ENCODE data around the gene TMEM181.
"Not testable (repeated sequence)": the region's sequence is repeated elsewhere in the genome, so short reads cannot be mapped to it uniquely, and the experiment has no call there.

Gene TMEM181

DNA sequence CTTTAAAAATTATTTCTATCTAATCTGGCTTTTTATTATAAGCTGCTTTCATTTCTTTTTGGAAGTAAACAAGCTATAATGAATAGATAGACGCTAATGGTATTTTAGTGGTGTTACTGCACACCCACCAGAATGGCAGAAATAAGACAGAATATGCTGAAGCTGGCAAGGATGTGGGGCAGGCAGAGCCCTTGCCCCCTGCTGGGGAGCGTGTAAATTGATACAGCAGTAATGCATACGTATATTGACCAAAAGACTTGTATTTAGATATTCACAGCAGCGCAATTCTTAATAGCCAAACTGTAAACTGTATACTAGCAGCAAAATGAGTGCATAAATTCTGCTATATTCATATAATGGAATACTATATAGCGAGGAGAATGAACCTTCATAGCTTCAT, 35.3 kb downstream of the TMEM181 start:
- DNase-seq (ENCODE audit: low read depth in 2 of 2): no peak

DNA sequence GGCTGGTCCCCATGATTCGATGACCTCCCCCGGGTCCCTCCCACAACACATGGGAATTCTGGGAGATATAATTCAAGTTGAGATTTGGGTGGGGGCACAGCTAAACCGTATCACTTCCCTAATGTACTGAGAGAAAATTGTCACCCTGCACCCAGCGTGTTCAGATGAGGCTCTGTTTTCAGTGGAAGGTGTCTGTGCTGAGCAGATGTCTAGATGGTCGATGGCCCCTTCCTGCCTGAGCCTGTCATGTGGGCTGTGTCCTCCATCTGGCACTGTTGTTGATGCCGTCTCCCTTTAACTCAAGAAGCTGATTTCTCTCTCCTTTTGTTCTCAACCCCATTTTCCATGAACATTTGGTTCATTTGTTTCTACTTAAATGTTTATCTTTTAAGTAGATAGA, 37.0 kb downstream of the TMEM181 start:
- no peak for DNase-seq (ENCODE audit: low read depth in 2 of 2)

DNA sequence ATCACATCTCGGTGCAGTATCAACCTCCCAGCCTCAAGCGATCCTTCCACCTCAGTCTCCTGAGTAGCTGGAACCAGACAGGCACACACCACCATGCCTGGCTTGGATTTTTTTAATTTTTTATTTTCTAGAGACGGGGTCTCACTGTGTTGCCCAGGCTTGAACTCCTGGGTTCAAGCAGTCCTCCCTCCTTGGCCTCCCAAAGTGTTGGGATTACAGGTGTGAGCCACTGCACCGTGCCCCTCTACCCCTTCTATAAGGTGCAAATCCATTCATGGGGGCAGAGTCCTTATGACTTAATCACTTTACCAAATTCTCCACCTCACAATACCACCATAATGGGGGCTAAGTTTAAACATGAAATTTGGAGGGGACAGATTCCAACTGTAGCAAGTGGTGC, 37.7 kb downstream of the TMEM181 start:
- no peak for DNase-seq (ENCODE audit: low read depth in 2 of 2)

DNA sequence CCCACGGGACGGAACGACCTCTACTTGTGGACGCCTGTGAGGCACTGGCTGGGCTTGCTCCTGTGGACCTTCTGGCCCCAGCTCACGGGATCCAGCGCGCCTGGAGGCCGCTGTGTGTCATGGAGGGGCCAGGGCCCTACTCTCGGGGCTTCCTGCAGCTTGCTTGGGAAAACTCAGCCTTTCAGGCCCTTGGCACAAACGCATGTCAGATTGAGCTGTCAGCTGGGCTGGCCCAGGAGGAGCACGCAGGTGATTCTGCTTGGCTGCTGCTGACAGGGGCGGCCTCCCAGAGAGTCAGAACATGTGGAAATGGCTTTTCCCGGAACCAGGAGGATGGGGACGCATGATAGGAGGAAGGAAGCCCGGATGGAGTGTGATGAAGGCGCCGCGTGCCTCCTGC, 39.7 kb downstream of the TMEM181 start:
- DNase-seq (ENCODE audit: low read depth in 2 of 2): no peak

DNA sequence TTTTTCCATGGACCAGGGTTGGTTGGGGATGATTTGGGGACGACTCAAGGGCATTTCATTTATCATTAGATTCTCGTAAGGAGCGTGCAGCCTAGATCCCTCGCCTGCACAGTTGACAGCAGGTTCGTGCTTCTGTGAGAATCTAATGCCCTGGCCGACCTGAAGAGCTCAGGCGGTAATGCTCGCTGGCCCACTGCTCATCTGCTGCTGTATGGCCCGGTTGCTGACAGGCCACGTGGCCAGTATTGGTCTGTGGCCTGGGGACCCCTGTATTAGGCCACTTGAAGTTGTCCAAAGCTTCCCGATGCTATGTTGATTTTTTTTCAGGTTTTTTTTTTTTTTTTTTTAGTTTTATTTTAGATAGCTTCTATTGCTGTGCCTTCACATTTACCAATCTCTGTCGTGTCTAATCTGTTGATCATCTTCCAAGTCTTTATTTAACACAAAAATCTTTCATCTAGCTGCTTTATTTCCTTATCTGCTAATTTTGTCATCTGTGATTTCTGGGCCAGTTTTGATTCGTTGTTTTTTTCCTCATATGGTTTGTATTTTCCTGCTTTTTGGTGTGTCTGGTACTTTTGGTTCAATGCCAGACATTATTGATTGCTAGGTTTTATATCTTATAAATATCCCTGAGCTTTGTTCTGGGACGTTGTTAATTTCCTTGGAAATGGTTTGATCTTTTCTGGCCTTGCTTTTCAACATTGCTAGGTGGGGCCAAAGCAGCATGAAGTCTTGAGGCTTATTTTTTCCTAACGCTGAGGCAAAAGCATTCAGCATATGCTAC, 43.6 kb downstream of the TMEM181 start:
- no peak for DNase-seq (ENCODE audit: low read depth in 2 of 2)

DNA sequence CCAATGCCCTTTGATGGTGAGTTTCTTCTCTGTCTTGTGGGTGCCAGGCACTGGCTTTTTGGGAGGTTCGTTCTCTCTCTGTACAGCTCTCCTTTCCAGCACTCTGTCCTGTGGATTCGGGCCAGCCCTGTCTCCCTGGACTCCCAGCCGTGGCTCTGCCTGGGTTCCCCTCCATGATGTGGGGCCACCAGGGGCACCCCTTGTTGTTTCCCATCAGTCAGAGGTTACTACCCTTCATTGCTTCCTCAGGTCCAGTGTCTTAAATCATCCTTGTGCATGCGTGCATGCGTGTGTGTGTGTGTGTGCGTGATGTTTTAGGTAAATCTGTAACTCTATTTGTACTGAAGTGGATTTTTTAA, 44.1 kb downstream of the TMEM181 start:
- no peak for DNase-seq (ENCODE audit: low read depth in 2 of 2)

DNA sequence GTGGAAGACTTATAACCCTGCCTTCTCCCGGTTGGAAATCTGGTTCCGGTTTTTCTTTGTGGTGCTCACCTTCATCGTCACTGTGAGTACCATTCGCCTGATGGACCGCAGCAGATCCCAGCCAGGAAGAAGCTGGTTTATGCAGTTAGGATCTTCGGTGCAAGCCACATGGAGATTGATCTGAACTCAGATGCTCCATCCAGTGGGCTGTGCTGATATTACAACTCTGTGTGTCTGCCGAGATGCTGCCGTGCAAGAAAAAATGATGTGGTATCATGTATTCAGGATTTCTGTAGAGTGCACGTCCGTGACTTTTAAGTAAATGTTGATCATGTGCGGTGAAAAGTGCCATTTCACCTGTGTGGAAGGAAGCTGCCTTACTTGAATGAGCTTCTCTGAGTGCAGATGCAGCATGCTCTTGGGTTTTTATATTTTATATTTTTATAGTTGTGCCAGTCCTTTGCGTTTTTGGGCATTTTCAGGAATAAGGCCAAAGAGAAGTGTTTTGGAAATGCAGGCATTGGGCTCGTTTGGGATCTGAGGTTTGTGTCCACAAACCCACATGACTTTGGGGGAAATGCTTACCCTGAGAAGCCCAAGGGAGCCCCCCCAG, 45.5 kb downstream of the TMEM181 start:
- DNase-seq (ENCODE audit: low read depth in 2 of 2): peak; percentile 9 to 21

DNA sequence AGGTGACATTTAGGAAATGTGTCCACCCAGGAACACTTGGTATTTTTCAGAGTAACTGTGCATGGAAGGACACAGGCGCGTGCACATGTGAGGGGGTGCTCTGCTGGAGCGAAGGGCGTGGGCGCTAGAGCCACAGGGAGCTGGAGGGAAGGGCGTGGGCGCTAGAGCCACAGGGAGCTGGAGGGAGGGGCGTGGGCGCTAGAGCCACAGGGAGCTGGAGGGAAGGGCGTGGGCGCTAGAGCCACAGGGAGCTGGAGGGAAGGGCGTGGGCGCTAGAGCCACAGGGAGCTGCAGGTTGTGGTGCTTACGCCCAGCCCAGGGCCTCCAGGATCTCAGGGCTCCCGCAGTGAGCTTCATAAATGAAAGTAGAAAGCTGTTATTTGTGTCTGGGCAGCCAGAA, 46.1 kb downstream of the TMEM181 start:
- DNase-seq (ENCODE audit: low read depth in 2 of 2): not testable (repeated sequence)

DNA sequence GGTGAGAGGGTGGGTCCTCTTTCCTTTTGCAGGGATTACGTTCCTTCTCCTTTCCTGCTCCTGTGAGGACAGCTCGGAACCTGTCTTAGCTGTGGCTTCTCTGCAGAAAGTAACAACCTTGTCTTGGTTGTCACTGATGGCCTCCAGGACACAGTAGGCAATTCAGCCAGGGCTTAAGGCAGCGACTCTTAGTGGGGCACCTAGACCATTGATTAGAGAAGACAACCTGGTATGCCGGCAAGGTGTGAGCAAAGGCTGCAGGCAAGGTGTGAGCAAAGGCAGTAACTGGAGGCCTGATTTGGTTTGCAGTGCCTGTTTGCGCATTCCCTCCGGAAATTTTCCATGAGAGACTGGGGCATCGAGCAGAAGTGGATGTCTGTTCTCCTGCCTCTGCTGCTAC, 47.0 kb downstream of the TMEM181 start:
- DNase-seq (ENCODE audit: low read depth in 2 of 2): no peak

DNA sequence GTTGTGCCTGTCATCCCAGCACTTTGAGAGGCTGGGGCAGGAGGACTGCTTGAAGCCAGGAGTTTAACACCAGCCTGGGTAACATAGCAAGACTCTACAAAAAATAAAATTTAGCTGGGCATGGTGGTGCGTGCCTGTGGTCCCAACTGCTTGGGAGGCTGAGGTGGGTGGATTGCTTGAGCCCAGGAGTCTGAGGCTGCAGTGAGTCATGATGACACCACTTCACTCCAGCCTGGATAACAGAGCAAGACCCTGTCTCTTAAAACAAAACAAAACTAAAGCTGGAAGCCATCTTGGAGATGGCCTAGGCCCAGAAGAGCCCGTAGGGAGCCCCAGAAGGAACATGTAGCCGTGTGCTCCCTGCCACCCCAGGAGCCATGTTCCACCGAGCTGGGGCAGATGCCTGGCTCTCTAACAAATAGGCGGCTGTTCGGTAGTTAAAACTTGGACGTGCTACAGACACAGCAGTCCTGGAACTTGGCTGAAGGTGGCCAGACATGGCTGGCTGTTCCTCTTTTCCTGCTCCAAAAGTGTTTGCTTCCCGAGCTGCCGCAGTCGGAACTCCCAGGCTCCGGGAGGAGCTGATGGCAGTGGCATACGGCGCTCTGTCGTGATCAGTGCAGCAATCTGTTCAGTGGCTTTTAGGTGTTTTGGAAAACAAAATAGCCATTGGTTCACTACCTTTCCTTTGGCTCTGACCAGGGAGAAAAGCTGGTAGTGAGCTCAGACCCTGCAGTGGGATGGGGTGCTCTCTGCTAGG, 47.7 kb downstream of the TMEM181 start:
- no peak for DNase-seq (ENCODE audit: low read depth in 2 of 2)

DNA sequence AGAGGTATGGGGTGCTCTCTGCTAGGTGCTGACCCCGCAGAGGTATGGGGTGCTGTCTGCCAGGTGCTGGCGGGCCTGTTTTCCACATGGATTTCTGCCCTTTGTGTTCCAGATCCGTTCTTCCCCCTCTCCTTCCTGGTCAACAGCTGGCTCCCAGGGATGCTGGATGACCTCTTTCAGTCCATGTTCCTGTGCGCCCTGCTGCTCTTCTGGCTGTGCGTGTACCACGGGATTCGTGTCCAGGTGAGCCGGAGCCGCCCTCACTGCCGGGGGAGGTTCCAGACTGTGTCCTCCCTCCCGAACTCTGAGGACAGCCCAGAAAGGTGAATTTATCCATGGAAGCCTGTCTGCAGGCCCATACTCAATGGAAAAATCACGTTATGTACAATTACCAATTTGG, 48.3 kb downstream of the TMEM181 start:
- no peak for DNase-seq (ENCODE audit: low read depth in 2 of 2)

DNA sequence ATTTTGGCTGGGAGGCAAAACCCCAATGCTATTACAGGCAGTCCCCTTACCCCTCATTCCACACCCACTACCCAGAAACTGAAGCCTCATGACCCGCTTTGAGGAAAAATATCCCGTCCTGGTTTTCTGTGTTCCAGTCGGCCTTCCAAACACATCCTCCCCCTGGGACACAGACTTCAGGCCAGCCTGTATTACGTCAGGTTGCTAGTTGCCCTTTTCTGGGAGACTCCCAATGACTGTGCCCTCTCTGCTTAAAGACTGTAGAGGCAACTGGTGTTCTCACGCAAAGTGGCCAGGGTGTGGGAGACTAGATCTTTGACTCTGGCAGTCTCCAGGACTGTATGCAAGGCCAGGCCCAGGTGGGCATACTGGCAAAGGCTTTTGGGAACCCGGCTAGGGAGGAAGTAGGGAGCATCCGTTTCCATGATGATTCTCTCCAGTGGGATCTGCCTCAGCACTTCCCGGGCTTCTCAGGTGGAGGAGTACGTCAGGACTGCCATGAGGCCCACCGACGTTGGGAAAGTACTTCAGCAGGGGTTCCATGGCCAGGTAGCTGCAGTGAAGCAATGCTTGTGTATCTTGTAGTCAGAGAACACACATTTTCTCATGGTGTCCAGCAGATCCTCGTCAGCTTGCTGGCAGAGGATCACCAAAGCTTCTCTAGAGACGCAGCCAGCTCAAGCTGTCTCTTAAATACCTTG, 49.7 kb downstream of the TMEM181 start:
- no peak for DNase-seq (ENCODE audit: low read depth in 2 of 2)

DNA sequence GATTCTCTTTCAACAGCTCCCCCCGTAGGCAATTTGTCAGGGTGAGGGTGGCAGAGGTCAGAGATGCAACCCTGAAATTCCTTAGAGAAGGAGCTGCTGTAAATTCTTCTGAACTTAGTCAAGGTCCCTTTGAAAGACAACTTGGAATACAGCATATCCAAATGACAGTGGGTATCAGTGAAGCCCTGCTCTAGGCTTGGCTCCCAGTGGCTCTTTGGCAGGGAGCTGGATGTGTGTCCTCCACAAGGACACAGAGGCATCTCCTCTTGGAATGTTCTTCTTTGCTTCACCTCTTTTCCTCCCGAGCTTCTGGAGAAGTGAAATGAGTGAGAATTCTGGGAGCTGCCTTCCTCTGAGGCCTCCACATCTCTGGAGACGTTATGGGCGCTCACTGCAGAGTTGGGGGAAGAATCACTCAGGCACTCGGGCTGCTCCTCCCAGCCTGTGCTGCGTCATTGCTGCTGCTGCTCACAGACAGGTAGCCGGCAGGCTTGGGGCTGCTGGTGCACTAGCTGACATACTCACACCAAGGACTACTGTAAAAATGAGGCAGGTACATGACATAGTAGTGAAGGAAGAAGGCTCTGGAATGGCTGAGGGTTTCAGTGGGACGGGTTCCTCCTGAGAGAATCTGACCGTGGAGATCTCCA, 50.6 kb downstream of the TMEM181 start:
- no peak for DNase-seq (ENCODE audit: low read depth in 2 of 2)

DNA sequence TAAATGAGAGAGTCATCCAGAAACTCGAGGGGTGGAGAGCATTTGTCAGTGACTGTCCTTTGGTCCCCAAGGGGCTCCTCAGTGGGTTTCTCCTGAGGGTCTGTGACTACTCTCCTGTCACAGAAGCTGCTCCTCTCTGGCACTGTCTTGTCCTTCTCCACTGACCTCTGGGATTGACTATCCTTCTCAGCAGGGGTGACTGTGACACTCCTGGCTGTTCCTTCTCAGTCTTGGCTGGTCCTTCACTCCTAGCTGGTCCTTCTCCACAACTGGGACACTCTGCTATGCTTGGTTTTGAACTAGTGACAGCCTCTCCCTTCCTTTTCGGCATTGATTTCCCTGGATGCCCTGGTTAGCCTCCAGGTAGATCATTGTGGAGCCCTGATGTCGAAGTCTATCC, 51.1 kb downstream of the TMEM181 start:
- DNase-seq (ENCODE audit: low read depth in 2 of 2): no peak

DNA sequence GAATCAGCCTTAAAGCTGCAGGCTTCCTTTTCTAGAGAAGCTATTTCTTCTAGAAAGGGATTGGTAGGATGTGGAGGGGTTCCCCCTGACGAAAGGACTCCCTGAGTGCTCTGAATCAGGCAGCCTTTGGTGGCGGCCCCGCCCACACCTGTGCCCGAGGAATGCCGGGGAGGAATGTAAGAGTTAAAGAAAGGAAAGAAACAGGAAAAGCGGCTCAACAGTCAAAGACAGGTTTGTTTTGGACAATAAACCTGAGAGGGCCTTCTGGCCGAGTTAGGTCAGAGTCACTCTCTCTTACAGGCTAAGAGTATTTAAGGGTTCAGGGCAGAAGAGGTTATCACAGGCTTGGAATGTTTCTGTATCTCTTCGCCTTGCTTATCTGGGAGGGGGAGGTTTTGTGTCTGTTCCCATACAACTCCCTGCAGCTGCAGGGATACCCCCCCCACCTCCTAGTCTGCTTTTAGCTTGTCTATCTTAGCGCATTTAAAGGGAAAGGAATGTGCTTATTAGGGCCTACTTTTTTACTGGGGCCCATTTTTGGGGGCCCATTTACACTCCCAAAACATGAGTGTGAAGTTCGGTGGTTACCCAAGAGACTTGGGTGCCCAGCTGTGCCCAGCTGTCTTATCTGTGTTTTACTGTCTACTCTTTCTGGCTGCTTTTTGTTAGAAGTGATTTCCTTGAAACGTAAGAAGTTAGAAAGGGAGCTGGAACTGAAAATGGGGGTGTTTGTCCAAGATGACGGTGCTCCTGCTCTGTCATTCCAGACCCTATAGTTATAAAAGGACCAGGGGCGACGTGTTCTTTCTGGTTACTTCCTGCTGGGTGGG, 51.9 kb downstream of the TMEM181 start:
- DNase-seq (ENCODE audit: low read depth in 2 of 2): no peak

DNA sequence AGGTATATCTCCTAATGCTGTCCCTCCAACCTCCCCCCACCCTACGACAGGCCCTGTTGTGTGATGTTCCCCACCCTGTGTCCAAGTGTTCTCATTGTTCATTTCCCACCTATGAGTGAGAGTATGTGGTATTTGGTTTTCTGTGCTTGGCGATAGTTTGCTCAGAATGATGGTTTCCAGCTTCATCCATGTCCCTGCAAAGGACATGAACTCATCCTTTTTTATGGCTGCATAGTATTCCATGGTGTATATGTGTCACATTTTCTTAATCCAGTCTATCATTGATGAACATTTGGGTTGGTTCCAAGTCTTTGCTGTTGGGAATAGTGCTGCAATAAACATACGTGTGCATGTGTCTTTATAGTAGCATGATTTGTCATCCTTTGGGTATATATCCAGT, 54.7 kb downstream of the TMEM181 start:
- not testable (repeated sequence) for DNase-seq (ENCODE audit: low read depth in 2 of 2)

DNA sequence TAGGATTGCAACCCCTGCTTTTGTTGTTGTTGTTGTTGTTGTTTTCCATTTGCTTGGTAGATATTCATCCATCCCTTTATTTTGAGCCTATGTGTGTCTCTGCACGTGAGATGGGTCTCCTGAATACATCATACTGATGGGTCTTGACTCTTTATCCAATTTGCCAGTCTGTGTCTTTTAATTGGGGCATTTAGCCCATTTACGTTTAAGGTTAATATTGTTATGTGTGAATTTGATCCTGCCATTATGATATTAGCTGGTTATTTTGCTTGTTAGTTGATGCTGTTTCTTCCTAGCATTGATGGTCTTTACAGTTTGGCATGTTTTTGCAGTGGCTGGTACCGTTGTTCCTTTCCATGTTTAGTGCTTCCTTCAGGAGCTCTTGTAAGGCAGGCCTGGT, 58.4 kb downstream of the TMEM181 start:
- not testable (repeated sequence) for DNase-seq (ENCODE audit: low read depth in 2 of 2)

DNA sequence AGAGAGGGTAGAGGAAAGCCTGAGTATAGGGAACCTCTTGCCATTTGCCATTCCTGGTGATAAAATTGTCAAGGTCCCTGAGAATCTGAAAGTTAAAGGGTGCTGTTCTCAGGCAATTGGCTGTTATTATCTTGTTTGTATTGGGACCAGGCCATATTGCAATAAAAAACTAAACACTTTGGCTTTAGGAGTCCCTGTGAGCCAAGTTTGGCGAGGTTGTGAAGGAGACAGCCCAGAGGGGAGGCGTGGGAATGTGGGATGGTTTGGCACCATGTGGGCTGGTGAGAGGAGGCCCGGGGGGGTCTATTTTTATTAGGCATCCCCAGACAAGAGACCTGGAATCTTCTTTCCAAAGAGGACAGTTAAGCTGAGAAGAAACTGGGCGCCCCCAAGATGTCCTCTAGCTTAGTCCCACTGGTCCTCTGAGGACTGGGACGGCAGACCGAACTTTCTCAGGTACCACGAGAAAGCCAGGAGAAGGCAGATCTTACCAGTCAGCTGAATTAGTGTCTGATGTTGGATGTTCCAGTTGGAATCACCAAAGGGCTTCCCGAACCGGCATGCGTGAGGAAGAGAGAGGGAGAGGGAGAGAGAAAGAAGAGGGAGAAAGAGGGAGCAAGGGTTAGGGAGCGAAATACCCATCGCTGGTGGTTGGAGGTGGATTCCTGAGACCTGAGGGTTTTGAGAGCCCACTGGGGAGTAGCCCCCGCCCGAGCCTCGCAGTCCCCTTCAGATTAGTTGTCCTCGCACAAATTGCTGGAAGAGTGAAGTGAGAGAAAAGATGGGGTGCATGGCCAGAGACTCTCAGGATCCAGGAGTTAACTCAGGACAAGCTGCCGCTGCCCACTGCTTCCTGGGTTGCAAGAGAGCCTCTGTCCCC, 60.3 kb downstream of the TMEM181 start:
- no peak for DNase-seq (ENCODE audit: low read depth in 2 of 2)

DNA sequence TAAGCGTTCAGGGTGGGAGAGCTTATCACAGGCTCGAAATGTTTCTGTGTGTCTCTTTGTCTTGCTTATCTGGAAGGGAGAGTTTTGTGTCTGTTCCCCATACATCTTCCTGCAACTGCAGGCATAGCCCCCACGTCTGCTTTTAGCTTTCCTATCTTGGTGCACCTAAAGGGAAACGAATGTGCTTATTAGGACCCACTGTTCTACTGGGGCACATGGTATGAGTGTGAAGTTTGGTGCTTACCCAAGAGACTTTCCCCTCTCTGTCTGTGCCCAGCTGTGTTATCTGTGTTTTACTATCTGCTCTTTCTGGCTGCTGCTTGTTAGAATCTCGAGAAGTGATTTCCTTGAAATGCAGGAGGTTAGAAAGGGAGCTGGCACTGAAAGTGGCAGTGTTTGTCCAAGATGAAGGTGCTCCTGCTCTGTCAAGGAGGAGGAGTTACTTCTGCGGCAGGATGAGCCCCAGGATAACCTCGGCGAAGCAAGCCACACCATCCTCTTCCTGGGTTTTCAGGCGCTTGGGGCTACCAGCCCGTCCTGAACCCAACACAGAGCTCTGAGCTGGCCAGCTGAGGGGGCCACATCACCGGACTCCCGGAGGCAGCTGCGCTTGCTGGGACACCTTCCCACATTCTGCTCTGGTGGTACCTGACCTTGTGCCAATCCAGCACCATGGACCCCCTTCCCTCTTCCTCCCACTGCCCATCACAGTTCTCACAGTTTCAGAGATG, 61.2 kb downstream of the TMEM181 start:
- no peak for DNase-seq (ENCODE audit: low read depth in 2 of 2)
